IPS-15b (cell line): Measurements from ENCODE around the gene FAM131A.
A peak's percentile ranks its signal among the peaks of the same experiment; 100 is the strongest.

Experiments used
- H3K27me3 ChIP-seq: one replicate; pipeline ENCODE4 v1.6.1; 2013; ENCODE audit warnings: low read length; ENCODE audit not compliant: control insufficient read depth, insufficient read depth
- H3K36me3 ChIP-seq: one replicate; pipeline ENCODE4 v1.6.1; 2013; ENCODE audit warnings: low read length; ENCODE audit not compliant: control insufficient read depth, insufficient read depth
- H3K4me1 ChIP-seq: one replicate; pipeline ENCODE4 v1.6.1; 2013; ENCODE audit warnings: mild to moderate bottlenecking, low read length; ENCODE audit not compliant: control insufficient read depth, insufficient read depth
- H3K4me3 ChIP-seq: one replicate; pipeline ENCODE4 v1.5.1; 2013; ENCODE audit warnings: low read depth, low read length
- H3K9ac ChIP-seq: one replicate; pipeline ENCODE4 v1.6.1; 2013; ENCODE audit warnings: low read depth, mild to moderate bottlenecking, low read length
- H3K9me3 ChIP-seq: one replicate; pipeline ENCODE4 v1.6.1; 2013; ENCODE audit warnings: mild to moderate bottlenecking, low read length; ENCODE audit not compliant: control insufficient read depth, insufficient read depth

FAM131A gene

DNA sequence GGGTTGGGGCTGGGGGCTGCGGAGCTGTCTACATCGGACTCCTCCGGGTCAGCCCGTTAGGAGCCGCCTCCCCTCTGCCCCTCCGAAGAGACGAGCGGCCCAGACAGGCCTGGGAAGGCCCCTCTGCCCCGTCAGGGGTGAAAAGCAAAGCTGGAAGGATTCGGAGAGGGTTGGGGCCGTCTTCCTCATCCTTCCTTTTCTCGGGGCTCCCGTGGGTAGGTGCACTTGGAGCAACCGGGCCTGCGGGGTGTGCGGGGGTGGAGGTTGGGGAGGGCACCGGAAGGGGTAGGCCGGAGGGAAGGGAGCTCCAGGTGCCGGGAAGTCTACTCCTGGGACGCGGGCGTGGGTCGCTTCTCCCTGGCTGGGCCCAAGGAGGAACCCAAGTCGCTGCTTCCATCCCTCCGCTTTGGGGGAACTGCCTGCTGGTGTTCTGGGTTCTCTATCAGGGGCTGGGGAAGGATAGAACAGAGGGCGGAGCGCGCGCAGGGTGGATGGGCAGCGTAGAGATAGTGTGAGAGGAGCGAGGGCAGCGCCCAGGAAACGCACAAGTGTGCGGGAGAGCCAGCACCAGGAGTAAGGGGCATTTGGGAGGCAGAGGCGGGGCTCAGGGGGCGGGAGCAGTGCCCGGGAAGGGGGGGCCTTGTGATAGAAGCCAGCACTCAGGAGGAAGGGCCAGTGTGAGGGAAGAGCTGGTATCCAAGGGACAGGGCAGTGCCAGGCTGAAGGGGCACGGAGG, 24.7 kb downstream of the FAM131A start:
- Histone ChIP-seq H3K9me3 (no peaks in the 10 kb centered on the region), H3K4me3 (peak overlapping the region; percentile 95), H3K36me3 (peaks cover 17% of the 10 kb centered on the region), H3K27me3 (peaks cover 32% of the 10 kb centered on the region), H3K4me1 (peaks cover 15% of the 10 kb centered on the region), H3K9ac (peak overlapping the region; percentile 37)

GRCh38 chr3:184362668-184363546, 25.5 kb downstream of the FAM131A start:
- Histone ChIP-seq H3K27me3 (peaks cover 31% of the 10 kb centered on the region), H3K4me1 (peaks cover 15% of the 10 kb centered on the region), H3K4me3 (peak overlapping the region; percentile 95), H3K9ac (peak overlapping the region; percentile 88), H3K9me3 (no peaks in the 10 kb centered on the region), H3K36me3 (peaks cover 17% of the 10 kb centered on the region)

GRCh38 chr3:184366619-184367289, 29.4 kb downstream of the FAM131A start:
- H3K4me3 ChIP-seq = no peak overlapping the region
- H3K36me3 ChIP-seq = peaks cover 20% of the 10 kb centered on the region

GRCh38 chr3:184368116-184368515, 30.7 kb downstream of the FAM131A start:
- Histone ChIP-seq H3K9me3 (no peaks in the 10 kb centered on the region), H3K27me3 (no peaks in the 10 kb centered on the region), H3K4me1 (peaks cover 4% of the 10 kb centered on the region), H3K36me3 (peaks cover 20% of the 10 kb centered on the region), H3K4me3 (no peak overlapping the region), H3K9ac (no peak overlapping the region)

More at GRCh38 chr3:184366619-184367289, 29.4 kb downstream of the FAM131A start:
- Histone ChIP-seq H3K9me3 (no peaks in the 10 kb centered on the region), H3K27me3 (no peaks in the 10 kb centered on the region), H3K4me1 (peaks cover 2% of the 10 kb centered on the region), H3K9ac (no peak overlapping the region)

DNA sequence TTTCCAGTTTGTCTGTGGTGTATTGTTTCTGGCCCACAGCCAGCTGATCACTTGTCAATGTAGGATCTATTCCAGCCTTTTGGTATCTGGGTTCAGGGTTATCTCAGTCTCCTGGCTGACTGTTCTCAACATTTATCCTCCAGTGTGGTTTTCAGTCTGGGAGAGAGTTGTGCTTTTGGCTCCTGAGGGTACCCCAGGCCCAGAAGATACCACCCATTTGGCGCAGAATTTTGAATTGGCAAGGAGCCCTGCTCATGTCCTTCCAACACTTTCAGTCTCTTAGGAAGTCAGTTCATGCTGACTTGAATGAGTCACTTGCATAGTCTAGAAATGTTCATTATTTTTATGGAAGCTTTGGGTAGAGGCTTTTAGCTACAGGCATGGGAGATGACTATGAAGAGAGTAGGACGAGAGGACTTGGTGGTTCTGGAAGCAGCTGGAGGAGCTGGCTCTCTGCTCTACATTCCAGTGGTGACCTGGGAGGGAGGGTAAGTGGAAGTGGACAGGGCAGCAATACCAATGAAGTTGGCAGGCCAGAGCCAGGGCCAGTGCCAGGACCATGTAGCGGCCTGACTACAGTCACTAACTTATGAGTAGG, 31.3 kb downstream of the FAM131A start:
- no peaks in the 10 kb centered on the region for H3K9me3 ChIP-seq
- H3K4me1 ChIP-seq = peaks cover 4% of the 10 kb centered on the region
- H3K9ac ChIP-seq = no peak overlapping the region
- no peak overlapping the region for H3K4me3 ChIP-seq
- H3K27me3 ChIP-seq = peaks cover 4% of the 10 kb centered on the region
- peaks cover 20% of the 10 kb centered on the region for H3K36me3 ChIP-seq

GRCh38 chr3:184371570-184372018, 34.2 kb downstream of the FAM131A start:
- Histone ChIP-seq H3K9ac (no peak overlapping the region), H3K36me3 (peaks cover 12% of the 10 kb centered on the region), H3K4me3 (no peak overlapping the region), H3K9me3 (no peaks in the 10 kb centered on the region), H3K4me1 (peaks cover 4% of the 10 kb centered on the region), H3K27me3 (peaks cover 14% of the 10 kb centered on the region)

DNA sequence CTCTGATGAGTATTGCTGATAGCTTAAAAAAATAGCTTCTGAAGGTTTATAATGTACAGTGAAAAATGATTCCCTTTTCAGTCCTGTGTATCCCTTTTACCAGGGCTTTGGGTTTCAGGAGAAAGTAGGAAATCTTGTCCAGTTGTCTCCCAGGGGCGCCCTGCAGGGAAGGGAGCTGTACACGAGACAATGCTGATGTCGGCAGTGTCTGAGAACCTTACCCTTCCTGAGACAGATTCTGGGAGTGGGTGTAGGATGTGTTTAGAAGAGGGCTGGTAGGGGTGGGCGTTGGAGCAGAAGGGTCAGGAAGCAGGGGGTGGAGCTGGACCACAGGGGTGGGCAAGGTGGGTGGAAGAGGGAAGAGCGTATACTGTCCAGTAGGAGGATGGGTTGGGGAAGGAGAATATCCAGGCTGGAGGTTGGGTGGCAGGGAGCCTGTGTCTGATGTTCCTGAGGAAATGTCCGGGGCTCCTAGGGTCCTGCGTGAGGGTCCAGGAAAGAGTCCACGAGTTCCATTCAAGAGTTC, 35.0 kb downstream of the FAM131A start:
- H3K27me3 ChIP-seq = peaks cover 19% of the 10 kb centered on the region
- peaks cover 8% of the 10 kb centered on the region for H3K36me3 ChIP-seq
- no peaks in the 10 kb centered on the region for H3K9me3 ChIP-seq
- H3K4me3 ChIP-seq = no peak overlapping the region
- no peak overlapping the region for H3K9ac ChIP-seq
- H3K4me1 ChIP-seq = peaks cover 4% of the 10 kb centered on the region

DNA sequence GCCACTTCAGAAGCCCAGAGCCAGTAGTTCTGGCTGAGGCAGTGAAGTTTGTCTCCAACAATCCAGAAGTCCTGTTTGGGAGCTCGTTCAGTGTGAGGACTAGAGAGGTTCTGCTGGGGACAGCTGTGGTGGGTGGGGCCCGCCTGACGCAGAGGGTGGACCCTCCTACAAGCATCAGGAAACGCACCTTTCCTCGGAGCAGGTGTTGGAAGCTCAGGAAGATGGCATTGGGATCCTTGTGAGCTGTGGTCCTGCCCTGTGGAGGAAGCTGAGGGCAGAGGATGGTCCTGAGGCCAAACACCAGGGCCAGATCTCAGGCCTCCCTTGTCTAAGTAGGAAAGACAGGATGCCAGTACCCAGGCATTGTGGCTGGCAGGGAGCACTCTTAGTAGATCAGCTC, 35.5 kb downstream of the FAM131A start:
- Histone ChIP-seq H3K9ac (no peak overlapping the region), H3K27me3 (peaks cover 20% of the 10 kb centered on the region), H3K4me1 (peaks cover 6% of the 10 kb centered on the region), H3K36me3 (peaks cover 7% of the 10 kb centered on the region), H3K9me3 (no peaks in the 10 kb centered on the region), H3K4me3 (no peak overlapping the region)

DNA sequence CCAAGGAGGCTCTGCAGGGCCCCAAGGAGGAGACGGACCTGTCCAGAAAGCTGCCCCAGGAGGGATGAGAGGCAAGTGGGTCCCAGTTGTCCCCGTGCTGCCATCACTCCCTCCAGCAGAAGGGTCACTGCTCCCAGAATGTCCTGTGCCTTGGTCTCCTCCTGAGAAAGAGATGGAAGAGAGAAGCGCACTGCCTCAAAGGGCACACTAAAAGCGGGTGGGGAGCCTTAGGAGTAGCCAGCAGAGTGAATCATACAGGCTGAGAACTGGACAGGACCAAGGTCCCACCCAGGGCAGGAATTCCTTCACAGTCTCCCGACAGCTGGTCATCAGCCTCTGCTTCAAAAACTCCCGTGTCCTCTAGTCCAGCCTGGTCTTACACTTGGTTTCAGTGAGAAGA, 36.0 kb downstream of the FAM131A start:
- Histone ChIP-seq H3K9ac (no peak overlapping the region), H3K36me3 (peaks cover 1% of the 10 kb centered on the region), H3K9me3 (no peaks in the 10 kb centered on the region), H3K4me1 (peaks cover 6% of the 10 kb centered on the region), H3K27me3 (peaks cover 25% of the 10 kb centered on the region), H3K4me3 (no peak overlapping the region)

- no peak overlapping the region for H3K9ac ChIP-seq
- H3K4me3 ChIP-seq = no peak overlapping the region
- peaks cover 40% of the 10 kb centered on the region for H3K27me3 ChIP-seq
- H3K36me3 ChIP-seq = no peaks in the 10 kb centered on the region
- H3K9me3 ChIP-seq = no peaks in the 10 kb centered on the region
- peaks cover 12% of the 10 kb centered on the region for H3K4me1 ChIP-seq
Measured at GRCh38 chr3:184375747-184376461, 38.5 kb downstream of the FAM131A start.
